Left lung (tissue), 10 donors: ENCODE results near the gene SULT4A1. TPM values are rescaled to one million over a fixed set of nuclear protein-coding genes. Genes with fewer than 3 reads are reported as not detected.

ENCODE experiments used
- ATAC-seq: fragments of 200-7000 bp; cut with Tn5 transposase; one replicate; pipeline ENCODE4 v1.9.1; 2020; ENCODE audit warnings: moderate library complexity
- DNase-seq, 4 donors: peaks; one replicate each; pipeline ENCODE4 v3.0.0-alpha.2; 2013 to 2020
- H3K27ac ChIP-seq, 2 donors: fragments of 200-600 bp; sonication (generic) in 1 of 2; one replicate each; pipeline versions ENCODE4 v1.5.0 to v1.8.0; 2020 to 2021
- H3K27me3 ChIP-seq, 2 donors: fragments of 200-600 bp; sonication (generic) in 1 of 2; one replicate each; pipeline versions ENCODE4 v1.5.0 to v1.8.0; 2020 to 2021
- H3K36me3 ChIP-seq, 2 donors: fragments of 200-600 bp; sonication (generic) in 1 of 2; one replicate each; pipeline versions ENCODE4 v1.5.0 to v1.8.0; 2020 to 2021
- H3K4me1 ChIP-seq, 2 donors: fragments of 200-600 bp; one replicate each; pipeline ENCODE4 v1.8.0; 2021
- H3K4me3 ChIP-seq, 2 donors: fragments of 200-600 bp; sonication (generic) in 1 of 2; one replicate each; pipeline versions ENCODE4 v1.5.0 to v1.8.0; 2020 to 2021; ENCODE audit warnings: mild to moderate bottlenecking in 1 of 2
- H3K9me3 ChIP-seq, 2 donors: fragments of 200-600 bp; sonication (generic) in 1 of 2; one replicate each; pipeline versions ENCODE4 v1.5.0 to v1.8.0; 2020 to 2021
- CTCF ChIP-seq, 2 donors: fragments of 200-600 bp; sonication (generic) in 1 of 2; IDR thresholded peaks; one replicate each; pipeline versions ENCODE4 v1.5.0 to v1.8.0; 2021; ENCODE audit warnings: antibody characterized with exemption in 2 of 2
- intact Hi-C, 2 donors: fragments of 100-400 bp; cut with DNase I; formaldehyde crosslinking; loops; one replicate each; pipeline versions ENCODE4 v1.11.2 to v1.14.2; 2022
- polyA plus RNA-seq, 6 donors: library from polyadenylated mRNA; unstranded; fragments of 120-200 nt; gene quantifications; one replicate each; pipeline ENCODE4 v1.2.1, GENCODE V29; 2013; ENCODE audit not compliant: insufficient read length in 6 of 6
- total RNA-seq, 2 donors: library from RNA; stranded (reverse); fragmentation: NEBNext Ultra II Directional; extraction: Animal tissue kit (Norgen Biotek cat#: 25700); gene quantifications; one replicate each; pipeline ENCODE4 v1.2.1, GENCODE V29; 2021
- donor health status: DM: no; HTN: yes; CAD: no.
- donor health status: DM: no; HTN: no; CAD: no.

The SULT4A1 gene
- total and polyA plus RNA-seq, 8 donors, result 0.85 to 2.5 (median 1.6) TPM; not detected in 2

DNA sequence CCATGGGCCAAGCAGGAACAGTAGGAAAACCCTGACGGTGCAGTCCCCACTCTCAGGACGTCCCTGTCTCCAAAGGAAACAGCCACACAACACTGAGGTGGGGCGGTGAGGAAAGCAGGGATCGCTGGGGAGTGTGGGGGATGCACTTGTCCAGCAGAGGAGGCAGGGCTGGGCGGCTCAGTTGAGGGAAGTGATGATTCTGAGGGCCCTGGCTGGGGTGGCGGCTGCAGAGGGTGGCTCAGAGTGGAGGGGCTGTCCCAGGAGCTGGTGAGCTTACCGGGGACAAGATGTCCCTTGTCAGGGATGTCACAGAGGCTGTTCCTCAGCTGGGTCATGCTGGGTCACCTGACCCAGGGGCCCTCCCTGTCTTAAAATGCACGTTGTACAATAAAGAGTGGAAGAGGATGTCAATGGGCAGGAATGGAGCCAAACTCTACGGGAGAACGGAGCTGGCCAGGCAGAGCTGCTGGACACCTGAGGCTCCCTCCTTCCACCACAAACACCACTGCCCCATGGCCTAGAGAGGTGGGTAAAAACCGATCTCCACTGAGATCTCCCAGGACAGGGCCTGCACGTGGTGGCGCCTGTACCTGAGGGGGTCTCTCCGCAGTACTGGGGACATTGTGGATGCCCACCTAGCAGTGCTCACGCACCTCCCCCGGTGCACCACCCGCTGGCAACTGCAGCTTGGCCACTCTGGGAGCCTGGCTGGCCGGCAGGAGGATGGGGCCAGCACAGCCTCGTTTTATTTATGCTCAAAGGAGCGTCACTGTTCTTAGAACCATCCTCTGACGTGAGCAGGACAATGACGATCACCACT is 40.5 kb downstream of the SULT4A1 start:
- Histone ChIP-seq H3K36me3 (no peaks in the 10 kb centered on the region), H3K9me3 (no peaks in the 10 kb centered on the region), H3K27me3 (peaks cover 0 to 35% of the 10 kb centered on the region in 2 donors), H3K27ac (no peak overlapping the region), H3K4me1 (peaks cover 3 to 4% of the 10 kb centered on the region in 2 donors), H3K4me3 (no peak overlapping the region)
- TF ChIP-seq CTCF (IDR thresholded peaks at IDR 0.05), result no peak
- ATAC-seq, result no peak
- intact Hi-C loops, result no loop called here
- DNase-seq, result no peak

- H3K9me3 ChIP-seq, result no peaks in the 10 kb centered on the region
- no peak for TF ChIP-seq CTCF (IDR thresholded peaks at IDR 0.05)
- H3K36me3 ChIP-seq, result no peaks in the 10 kb centered on the region
- no peak overlapping the region for H3K27ac ChIP-seq
- no peak overlapping the region for H3K4me3 ChIP-seq
- H3K27me3 ChIP-seq, result peaks cover 0 to 29% of the 10 kb centered on the region in 2 donors
- no peak for ATAC-seq
- no peaks in the 10 kb centered on the region for H3K4me1 ChIP-seq
- intact Hi-C loops, result no loop called here
- no peak for DNase-seq
Measured at GRCh38 chr22:43820651-43821305, 41.5 kb downstream of the SULT4A1 start.

DNA sequence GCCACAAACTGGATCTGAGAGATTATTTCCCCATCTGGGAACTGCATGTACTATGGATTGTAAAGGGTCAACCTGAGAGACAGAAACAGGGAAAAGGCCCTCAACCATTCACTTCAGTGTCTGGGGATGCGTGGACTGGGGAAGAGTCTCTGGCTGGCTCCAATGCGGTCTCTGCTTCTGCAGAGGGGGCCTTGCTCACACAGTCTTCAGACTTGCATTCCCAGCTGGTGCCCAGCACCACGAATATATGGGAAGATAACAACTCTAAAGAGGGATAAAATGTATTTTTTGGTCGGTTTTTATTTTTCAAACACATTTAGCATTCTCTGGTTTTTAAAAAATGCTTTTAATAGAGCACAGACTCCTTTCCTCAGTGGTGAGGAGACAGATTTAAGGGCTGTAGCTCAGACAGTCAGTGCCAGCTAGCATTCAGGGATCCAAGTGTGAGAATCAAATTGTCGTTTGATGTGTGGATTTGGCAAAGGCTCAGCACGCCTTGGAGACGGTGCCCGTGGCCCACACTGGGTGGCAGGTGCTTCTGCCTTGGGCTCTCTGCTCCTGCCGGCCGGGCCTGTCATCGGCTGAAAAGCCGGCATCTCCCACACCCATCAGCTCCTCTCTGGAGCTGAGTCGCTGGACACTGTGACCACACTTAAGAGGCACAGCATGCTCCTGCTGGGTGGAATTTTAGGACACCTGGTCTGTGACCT is 42.2 kb downstream of the SULT4A1 start:
- no peak for DNase-seq
- intact Hi-C loops, result no loop called here
- Histone ChIP-seq H3K4me3 (no peak overlapping the region), H3K27ac (no peak overlapping the region), H3K27me3 (peaks cover 0 to 29% of the 10 kb centered on the region in 2 donors), H3K36me3 (no peaks in the 10 kb centered on the region), H3K4me1 (no peaks in the 10 kb centered on the region), H3K9me3 (no peaks in the 10 kb centered on the region)
- ATAC-seq, result no peak
- no peak for TF ChIP-seq CTCF (IDR thresholded peaks at IDR 0.05)

- Histone ChIP-seq H3K27me3 (peaks cover 0 to 29% of the 10 kb centered on the region in 2 donors), H3K9me3 (no peaks in the 10 kb centered on the region), H3K4me3 (no peak overlapping the region), H3K27ac (no peak overlapping the region), H3K4me1 (no peaks in the 10 kb centered on the region), H3K36me3 (no peaks in the 10 kb centered on the region)
- no peak for TF ChIP-seq CTCF (IDR thresholded peaks at IDR 0.05)
- ATAC-seq (no peak), DNase-seq (no peak)
- intact Hi-C loops, result no loop called here
Measured at GRCh38 chr22:43819421-43819921, 42.8 kb downstream of the SULT4A1 start.

DNA sequence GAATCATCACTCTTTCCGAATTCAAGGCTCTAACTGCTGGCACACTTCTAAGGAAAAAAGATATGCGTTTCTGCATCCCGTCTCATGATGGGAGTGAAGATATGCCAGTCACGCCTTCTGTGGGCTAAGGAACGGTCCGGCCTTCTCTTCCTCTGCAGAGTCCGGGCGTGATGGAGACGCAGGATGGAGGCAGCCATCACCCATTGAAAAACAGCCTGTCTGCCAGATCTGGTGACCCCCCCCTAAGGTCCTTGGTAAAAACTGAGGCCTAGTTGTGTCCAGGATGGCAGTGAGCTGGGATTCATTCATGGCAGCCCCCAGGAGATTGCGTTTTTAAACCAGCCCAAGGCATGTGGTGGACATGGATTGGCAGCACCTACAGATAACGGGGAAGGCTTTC is 43.3 kb downstream of the SULT4A1 start:
- DNase-seq (no peak), ATAC-seq (no peak)
- TF ChIP-seq CTCF (IDR thresholded peaks at IDR 0.05), result no peak
- H3K27ac ChIP-seq, result no peak overlapping the region
- H3K27me3 ChIP-seq, result peaks cover 0 to 29% of the 10 kb centered on the region in 2 donors
- no peak overlapping the region for H3K4me3 ChIP-seq
- H3K4me1 ChIP-seq, result no peaks in the 10 kb centered on the region
- H3K36me3 ChIP-seq, result no peaks in the 10 kb centered on the region
- intact Hi-C loops, result no loop called here
- H3K9me3 ChIP-seq, result no peaks in the 10 kb centered on the region
